ENCODE data around the gene UBA3. TPM values are rescaled to one million over a fixed set of nuclear protein-coding genes. Genes with fewer than 3 reads are reported as not detected.

UBA3 gene
- total RNA-seq, 1 experiment from 2014 or later: 41.1 TPM

DNA sequence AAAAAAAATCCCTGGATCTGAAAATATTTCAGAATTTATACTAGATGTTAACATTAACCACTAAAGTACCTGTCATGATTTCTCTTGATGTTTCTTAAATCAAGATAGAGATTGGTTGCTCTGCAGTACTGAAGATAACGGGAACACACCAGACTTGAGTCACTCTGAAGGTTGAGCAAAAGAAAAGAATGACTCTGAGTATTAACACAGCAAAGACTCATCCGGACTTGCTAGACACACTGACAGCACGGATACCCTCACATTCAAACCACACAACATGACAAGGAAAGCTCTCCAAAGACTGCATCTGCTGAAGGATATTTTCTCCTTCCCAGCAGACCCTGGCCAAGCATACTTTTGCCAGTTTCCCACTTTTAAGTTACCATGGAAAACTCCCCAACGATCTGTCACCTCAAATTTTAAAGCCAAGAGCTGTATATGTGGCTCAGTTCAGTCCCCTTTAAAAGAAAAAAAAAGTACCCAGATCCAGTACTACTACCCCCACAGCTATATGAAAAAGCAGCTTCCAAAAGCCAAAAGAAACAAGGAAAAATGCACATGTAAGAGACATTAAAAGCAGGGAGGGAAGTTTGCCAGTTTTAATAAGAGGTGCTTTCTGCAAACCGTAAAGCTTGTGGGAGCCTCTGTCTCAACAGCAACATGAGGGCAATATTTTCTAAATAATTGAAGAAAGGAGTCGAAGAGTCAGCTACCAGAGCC, 74.9 kb downstream of the UBA3 start:
- Mint-ChIP-seq H3K4me3 (ENCODE audit: unreplicated experiment) (no peak overlapping the region), H3K36me3 (ENCODE audit: insufficient read depth, unreplicated experiment) (peaks cover 83% of the 10 kb centered on the region), H3K27ac (ENCODE audit: low read depth, unreplicated experiment) (no peak overlapping the region), H3K4me1 (ENCODE audit: insufficient read depth, unreplicated experiment) (peaks cover 6% of the 10 kb centered on the region), H3K9me3 (ENCODE audit: unreplicated experiment) (no peaks in the 10 kb centered on the region), H3K27me3 (ENCODE audit: insufficient read depth, unreplicated experiment) (no peaks in the 10 kb centered on the region)
- no peak for DNase-seq (ENCODE audit: unreplicated experiment)
- no TSS peak for BruUV-seq (replicated peaks)
- TF ChIP-seq CTCF (IDR thresholded peaks at IDR 0.05; ENCODE audit: unreplicated experiment): no peak
- CTCF ChIA-PET: interaction anchor here (0.7 to 0.9 kb wide), 2 partner anchors 9 to 943 kb away, joined by 3 to 5 read pairs; partner anchors contain the start of gene EOGT
- POLR2A ChIA-PET: interaction anchor here (0.6 to 1.3 kb wide), 2 partner anchors 8 to 77 kb away, joined by 3 to 4 read pairs; partner anchors contain the start of gene EOGT
- intact Hi-C loops (cut with micrococcal nuclease): no loop called here

Small RNA genes within 50 kb of the gene (microRNA-seq; reads per million reads assigned to microRNA genes)
- 1.6 reads per million, percentile 10 among the genes with 10 or more reads in this experiment for gene MIR3136

Other genes with a start within 250 kb of the UBA3 start
- not detected in 2 replicates for gene TAFA4, start 147.8 kb downstream of the UBA3 start, total RNA-seq (2022)
- 40.9 and 41.7 TPM in 2 replicates for gene EOGT, start 66.7 kb downstream of the UBA3 start, total RNA-seq (2022)
- 50.2 and 52.4 TPM in 2 replicates for gene TMF1, start 28.0 kb downstream of the UBA3 start, total RNA-seq (2022)
- 50.0 and 81.6 TPM in 2 replicates for gene ARL6IP5, start 4.6 kb upstream of the UBA3 start, total RNA-seq (2022)
- gene LMOD3, start 42.2 kb upstream of the UBA3 start, total RNA-seq (2022): not detected in 2 replicates

Data from MCF 10A (cell line).